IMR-90 (cell line): ENCODE results near the gene CMSS1. TPM values are rescaled to one million over a fixed set of nuclear protein-coding genes. Genes with fewer than 3 reads are reported as not detected.

ENCODE experiments used
- ATAC-seq: fragments of 200-7000 bp; cut with Tn5 transposase; 2 replicates; pipeline ENCODE4 v1.9.1; 2020; ENCODE audit warnings: low read depth, mild to moderate bottlenecking, moderate library complexity
- BruUV-seq: library from RNA; stranded (reverse); fragments of 400-500 nt; replicated peaks from 2 replicates; lab custom pipeline; 2021; lab: Mats Ljungman, UMichigan
- CTCF ChIA-PET: fragments of 300-600 bp; formaldehyde crosslinking; extraction: SDS; loops from one replicate; lab custom pipeline; 2021; ENCODE audit warnings: antibody characterized with exemption; lab: Yijun Ruan, JAX
- POLR2A ChIA-PET: fragments of 300-600 bp; sonication (Branson Sonifier 250); formaldehyde crosslinking; loops from one replicate; lab custom pipeline; 2022; ENCODE audit warnings: antibody characterized with exemption; ENCODE audit not compliant: unreplicated experiment; lab: Charles Lee
- DNase-seq: peaks from one replicate; pipeline ENCODE4 v3.0.0; 2013
- H2AFZ ChIP-seq: replicated peaks from 2 replicates; pipeline ENCODE3; 2013; ENCODE audit warnings: low read length, mild to moderate bottlenecking; ENCODE audit not compliant: poor library complexity
- H2AK5ac ChIP-seq: 2 replicates; pipeline ENCODE4 v1.6.1; 2013; ENCODE audit warnings: low read depth, low read length, inconsistent platforms
- H2AK9ac ChIP-seq: replicated peaks from 2 replicates; pipeline ENCODE3; 2013; ENCODE audit warnings: mild to moderate bottlenecking, low read depth, low read length, moderate library complexity; ENCODE audit not compliant: poor library complexity
- H2BK120ac ChIP-seq: 2 replicates; pipeline ENCODE4 v1.6.1; 2013; ENCODE audit warnings: low read depth, low read length, inconsistent platforms
- H2BK15ac ChIP-seq: 3 replicates; pipeline ENCODE4 v1.6.1; 2013; ENCODE audit warnings: low read depth, low read length, inconsistent platforms
- H2BK20ac ChIP-seq: 2 replicates; pipeline ENCODE4 v1.6.1; 2013; ENCODE audit warnings: low read depth, mild to moderate bottlenecking, inconsistent platforms, low read length, moderate library complexity
- H2BK5ac ChIP-seq: 2 replicates; pipeline ENCODE4 v1.6.1; 2013; ENCODE audit warnings: mild to moderate bottlenecking, low read depth, low read length, inconsistent platforms; ENCODE audit not compliant: poor library complexity, severe bottlenecking
- H3K14ac ChIP-seq: replicated peaks from 2 replicates; pipeline ENCODE4 v1.6.1; 2013; ENCODE audit warnings: low read depth, low read length, inconsistent platforms
- H3K18ac ChIP-seq: 2 replicates; pipeline ENCODE4 v1.6.1; 2013; ENCODE audit warnings: low read depth, low read length, control low read depth
- H3K23ac ChIP-seq: 2 replicates; pipeline ENCODE4 v1.6.1; 2013; ENCODE audit warnings: low read depth, low read length, inconsistent platforms
- H3K27ac ChIP-seq: 2 replicates; pipeline ENCODE4 v1.5.1; 2013; ENCODE audit warnings: mild to moderate bottlenecking, control low read depth, low read length; ENCODE audit not compliant: insufficient read depth
- H3K27me3 ChIP-seq: 2 replicates; pipeline ENCODE4 v1.6.1; 2013; ENCODE audit warnings: low read length; ENCODE audit not compliant: control insufficient read depth, insufficient read depth
- H3K36me3 ChIP-seq: 2 replicates; pipeline ENCODE4 v1.6.1; 2013; ENCODE audit warnings: low read length, mixed read lengths; ENCODE audit not compliant: control insufficient read depth, insufficient read depth
- H3K4ac ChIP-seq: 2 replicates; pipeline ENCODE4 v1.6.1; 2013; ENCODE audit warnings: low read depth, low read length, inconsistent platforms
- H3K4me1 ChIP-seq: 2 replicates; pipeline ENCODE4 v1.6.1; 2013; ENCODE audit warnings: low read length, mixed read lengths; ENCODE audit not compliant: control insufficient read depth, insufficient read depth
- H3K4me2 ChIP-seq: 2 replicates; pipeline ENCODE4 v1.6.1; 2013; ENCODE audit warnings: low read depth, mild to moderate bottlenecking, control low read depth, low read length, moderate library complexity
- H3K4me3 ChIP-seq: 2 replicates; pipeline ENCODE4 v1.5.1; 2013; ENCODE audit warnings: low read depth, mild to moderate bottlenecking, control low read depth, low read length, moderate library complexity; ENCODE audit not compliant: insufficient read depth
- H3K56ac ChIP-seq: 2 replicates; pipeline ENCODE4 v1.6.1; 2013; ENCODE audit warnings: low read length, inconsistent platforms; ENCODE audit not compliant: insufficient read depth; ENCODE audit errors: extremely low read depth
- H3K79me1 ChIP-seq, 2 experiments: 2 replicates each; pipeline ENCODE4 v1.6.1; 2013; ENCODE audit warnings: low read length in 2 of 2, inconsistent platforms in 1 of 2, low read depth in 1 of 2
- H3K9ac ChIP-seq: 2 replicates; pipeline ENCODE4 v1.6.1; 2013; ENCODE audit warnings: low read depth, low read length, control low read depth
- H3K9me1 ChIP-seq: 2 replicates; pipeline ENCODE4 v1.6.1; 2013; ENCODE audit warnings: low read length, inconsistent platforms; ENCODE audit not compliant: insufficient read depth
- H3K9me3 ChIP-seq: 2 replicates; pipeline ENCODE4 v1.6.1; 2013; ENCODE audit warnings: low read length; ENCODE audit not compliant: control insufficient read depth, insufficient read depth
- H4K20me1 ChIP-seq: 2 replicates; pipeline ENCODE4 v1.6.1; 2013; ENCODE audit warnings: low read length, inconsistent platforms; ENCODE audit not compliant: insufficient read depth
- H4K5ac ChIP-seq: 2 replicates; pipeline ENCODE4 v1.6.1; 2013; ENCODE audit warnings: mild to moderate bottlenecking, low read depth, low read length, control low read depth
- H4K8ac ChIP-seq, 2 experiments: 2 replicates each; pipeline ENCODE4 v1.6.1; 2013; ENCODE audit warnings: low read depth in 2 of 2, low read length in 2 of 2, control low read depth in 1 of 2, inconsistent platforms in 1 of 2
- H4K91ac ChIP-seq: 2 replicates; pipeline ENCODE4 v1.6.1; 2013; ENCODE audit warnings: low read depth, low read length, inconsistent platforms; ENCODE audit not compliant: insufficient read depth
- BHLHE40 ChIP-seq: fragments of 150-350 bp; IDR thresholded peaks from 2 replicates; pipeline ENCODE4 v1.6.1; 2016; ENCODE audit warnings: mild to moderate bottlenecking, low read depth, low read length
- CEBPB ChIP-seq: IDR thresholded peaks from 2 replicates; pipeline ENCODE4 v1.6.1; 2012; ENCODE audit warnings: low read depth, low read length, improper control_type of control experiment
- CHD1 ChIP-seq: IDR thresholded peaks from 2 replicates; pipeline ENCODE4 v1.6.1; 2012; ENCODE audit warnings: low read depth, low read length, improper control_type of control experiment
- FOS ChIP-seq: fragments of 150-350 bp; IDR thresholded peaks from 2 replicates; pipeline ENCODE4 v1.6.1; 2016; ENCODE audit warnings: low read depth, low read length
- NFE2L2 ChIP-seq: fragments of 150-350 bp; IDR thresholded peaks from 2 replicates; pipeline ENCODE4 v1.6.1; 2016; ENCODE audit warnings: low read depth, mild to moderate bottlenecking, low read length
- POLR2A ChIP-seq: IDR thresholded peaks from 2 replicates; pipeline ENCODE4 v1.6.1; 2012; ENCODE audit warnings: mild to moderate bottlenecking, low read depth, low read length
- RCOR1 ChIP-seq: IDR thresholded peaks from 2 replicates; pipeline ENCODE4 v1.6.1; 2012; ENCODE audit warnings: mild to moderate bottlenecking, low read length, improper control_type of control experiment; ENCODE audit not compliant: insufficient replicate concordance
- RFX5 ChIP-seq: IDR thresholded peaks from 2 replicates; pipeline ENCODE4 v1.8.0; 2012; ENCODE audit warnings: low read depth, mild to moderate bottlenecking, low read length, moderate library complexity
- WGBS, 2 experiments: methylation state at CpG; one replicate each; pipeline versions ENCODE4 v1.1.5 to v1.1.7; 2013; ENCODE audit warnings: missing lambda C conversion rate in 2 of 2; ENCODE audit not compliant: insufficient read length in 1 of 2; ENCODE audit errors: extremely low coverage in 2 of 2; 5-methylcytosine and 5-hydroxymethylcytosine counted together
- dilution Hi-C: fragments of 300-500 bp; cut with HindIII; formaldehyde crosslinking; loops from one replicate; pipeline ENCODE4 v1.14.3; 2018; ENCODE audit warnings: low sequenced_read_pairs; ENCODE audit not compliant: unreplicated experiment
- in situ Hi-C: fragments of 300-500 bp; cut with MboI; formaldehyde crosslinking; loops from 3 replicates; pipeline ENCODE4 v1.14.3; 2019; ENCODE audit warnings: low sequenced_read_pairs, inconsistent platforms, mixed read lengths
- intact Hi-C: fragments of 100-400 bp; cut with micrococcal nuclease; formaldehyde crosslinking; loops from 2 replicates; pipeline ENCODE4 v1.10.0; 2022
- polyA plus RNA-seq, 3 experiments: library from polyadenylated mRNA; depleted of rRNA; stranded (reverse); fragments of >200 nt; gene quantifications; 2 replicates each; pipeline ENCODE4 v1.2.3, GENCODE V29; 2012; ENCODE audit warnings: low replicate concordance in 1 of 3
- total RNA-seq: library from RNA; depleted of rRNA; stranded (reverse); fragments of >200 nt; gene quantifications from 2 replicates; pipeline ENCODE4 v1.2.3, GENCODE V29; 2012
- TF ChIP-seq, protein P1 (sequence below): conservative IDR thresholded peaks from 2 replicates; pipeline ENCODE4 v1.5.1; 2012; ENCODE audit warnings: mild to moderate bottlenecking, low read depth, low read length, improper control_type of control experiment
- TF ChIP-seq, protein P2 (sequence below): fragments of 150-350 bp; IDR thresholded peaks from 2 replicates; pipeline ENCODE4 v1.6.1; 2017; ENCODE audit warnings: mild to moderate bottlenecking, antibody characterized with exemption, low read length, low read depth

Gene CMSS1
- total and polyA plus RNA-seq, 2 of the 4 experiments (the other 2 are of a cell fraction) = 12.5 to 13.6 TPM

DNA sequence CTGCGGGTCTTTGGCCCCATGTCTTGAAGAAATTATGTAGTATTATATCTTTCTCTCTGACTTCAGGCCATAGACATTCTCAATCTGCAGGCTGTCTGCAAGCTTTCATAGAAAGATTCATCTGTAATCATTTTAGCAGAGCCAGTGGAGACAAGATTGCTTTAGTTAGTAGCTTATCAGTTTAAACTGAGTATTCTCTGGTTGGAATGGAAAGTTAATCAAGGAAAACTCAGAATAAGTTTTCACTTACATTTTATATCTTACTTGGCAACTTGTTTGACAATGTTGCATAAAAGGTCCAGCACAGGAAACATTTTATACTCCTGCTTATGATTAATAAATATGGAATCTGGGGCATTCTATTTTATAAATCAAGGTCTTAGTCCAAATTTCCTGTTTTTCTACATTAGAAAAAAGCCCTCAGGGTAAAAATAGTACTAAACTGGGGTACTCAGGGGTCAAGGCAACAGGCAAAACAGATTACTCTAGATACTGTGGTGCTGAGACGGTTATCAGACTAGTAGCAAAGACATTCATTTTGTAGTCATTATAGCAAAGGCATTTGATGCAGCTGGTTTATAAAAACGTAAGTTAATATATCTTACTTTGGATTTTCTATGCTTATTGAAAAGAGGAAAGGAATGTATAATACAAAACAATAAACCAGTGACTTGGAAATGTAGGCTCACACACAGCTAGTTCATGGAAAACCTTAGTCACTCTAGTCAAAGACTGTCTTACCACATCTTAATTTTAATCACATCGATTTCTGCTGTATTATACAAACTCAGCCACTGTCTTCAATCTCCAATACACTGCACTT, 341.9 kb downstream of the CMSS1 start:
- peak overlapping the region; percentile 75 for H2BK20ac ChIP-seq
- H3K4me1 ChIP-seq = peaks cover 5% of the 10 kb centered on the region
- peak overlapping the region; percentile 65; the same call in 1 of the 2 replicates for H3K4ac ChIP-seq
- DNase-seq = peak; percentile 84
- intact Hi-C loops (loop anchor here (2.0 kb wide), 1 partner anchor 51 kb away; no protein-coding TSS in a partner anchor), dilution Hi-C loops (no loop called here), in situ Hi-C loops (no loop called here)
- no peak overlapping the region for H2AFZ ChIP-seq
- H3K79me1 ChIP-seq = no peaks in the 10 kb centered on the region
- H3K27ac ChIP-seq = peak overlapping the region; percentile 69; the same call in 1 of the 2 replicates
- H2AK9ac ChIP-seq = no peak overlapping the region
- peak overlapping the region; percentile 78 for H2BK5ac ChIP-seq
- peak overlapping the region in 1 of 2 experiments; percentile 71; a peak in 2 of 4 replicates for H4K8ac ChIP-seq
- peak overlapping the region; percentile 34; the same call in 1 of the 2 replicates for H4K91ac ChIP-seq
- peak overlapping the region; percentile 69; the same call in 2 of the 3 replicates for H2BK15ac ChIP-seq
- H3K56ac ChIP-seq = peak overlapping the region; percentile 13; the same call in 1 of the 2 replicates
- H2AK5ac ChIP-seq = peak overlapping the region; percentile 38
- H3K27me3 ChIP-seq = no peaks in the 10 kb centered on the region
- 38% methylated on average over 1 of the region's 4 CpGs; no CpG with 5 or more reads in 1 of the 2 experiments for WGBS, 2 experiments
- TF ChIP-seq NFE2L2 (peak; percentile 74), CHD1 (no peak), RCOR1 (no peak), CEBPB (peak; percentile 14; the same call in 1 of the 2 replicates), FOS (0 out of 2 replicates have a peak, but pooled peaks have one; percentile 9), POLR2A (no peak), BHLHE40 (no peak), RFX5 (no peak)
- TF ChIP-seq, protein P1, sequence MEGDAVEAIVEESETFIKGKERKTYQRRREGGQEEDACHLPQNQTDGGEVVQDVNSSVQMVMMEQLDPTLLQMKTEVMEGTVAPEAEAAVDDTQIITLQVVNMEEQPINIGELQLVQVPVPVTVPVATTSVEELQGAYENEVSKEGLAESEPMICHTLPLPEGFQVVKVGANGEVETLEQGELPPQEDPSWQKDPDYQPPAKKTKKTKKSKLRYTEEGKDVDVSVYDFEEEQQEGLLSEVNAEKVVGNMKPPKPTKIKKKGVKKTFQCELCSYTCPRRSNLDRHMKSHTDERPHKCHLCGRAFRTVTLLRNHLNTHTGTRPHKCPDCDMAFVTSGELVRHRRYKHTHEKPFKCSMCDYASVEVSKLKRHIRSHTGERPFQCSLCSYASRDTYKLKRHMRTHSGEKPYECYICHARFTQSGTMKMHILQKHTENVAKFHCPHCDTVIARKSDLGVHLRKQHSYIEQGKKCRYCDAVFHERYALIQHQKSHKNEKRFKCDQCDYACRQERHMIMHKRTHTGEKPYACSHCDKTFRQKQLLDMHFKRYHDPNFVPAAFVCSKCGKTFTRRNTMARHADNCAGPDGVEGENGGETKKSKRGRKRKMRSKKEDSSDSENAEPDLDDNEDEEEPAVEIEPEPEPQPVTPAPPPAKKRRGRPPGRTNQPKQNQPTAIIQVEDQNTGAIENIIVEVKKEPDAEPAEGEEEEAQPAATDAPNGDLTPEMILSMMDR = no peak
- TF ChIP-seq, protein P2, sequence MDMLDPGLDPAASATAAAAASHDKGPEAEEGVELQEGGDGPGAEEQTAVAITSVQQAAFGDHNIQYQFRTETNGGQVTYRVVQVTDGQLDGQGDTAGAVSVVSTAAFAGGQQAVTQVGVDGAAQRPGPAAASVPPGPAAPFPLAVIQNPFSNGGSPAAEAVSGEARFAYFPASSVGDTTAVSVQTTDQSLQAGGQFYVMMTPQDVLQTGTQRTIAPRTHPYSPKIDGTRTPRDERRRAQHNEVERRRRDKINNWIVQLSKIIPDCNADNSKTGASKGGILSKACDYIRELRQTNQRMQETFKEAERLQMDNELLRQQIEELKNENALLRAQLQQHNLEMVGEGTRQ = no peak
- peak overlapping the region; percentile 53 for H3K18ac ChIP-seq
- H3K23ac ChIP-seq = peak overlapping the region; percentile 4; the same call in 1 of the 2 replicates
- H3K9me1 ChIP-seq = no peaks in the 10 kb centered on the region; the same call in 1 of the 2 replicates
- CTCF ChIA-PET = no interaction called here
- peak overlapping the region; percentile 81 for H2BK120ac ChIP-seq
- peak; percentile 83 for ATAC-seq
- H3K36me3 ChIP-seq = no peaks in the 10 kb centered on the region
- peaks cover 5% of the 10 kb centered on the region for H3K9me3 ChIP-seq
- H4K20me1 ChIP-seq = no peaks in the 10 kb centered on the region
- peak overlapping the region; percentile 73 for H3K14ac ChIP-seq
- H4K5ac ChIP-seq = peak overlapping the region; percentile 49; the same call in 1 of the 2 replicates
- POLR2A ChIA-PET = interaction anchor here (0.6 kb wide), 1 partner anchor 551 kb away, joined by 5 read pairs; no protein-coding TSS in a partner anchor
- no peak overlapping the region for H3K4me3 ChIP-seq
- peak overlapping the region; percentile 24; the same call in 1 of the 2 replicates for H3K9ac ChIP-seq
- peak overlapping the region; percentile 60; the same call in 1 of the 2 replicates for H3K4me2 ChIP-seq
- BruUV-seq = no TSS peak
